ENCODE data around the gene MAP3K19. TPM values are rescaled to one million over a fixed set of nuclear protein-coding genes. Genes with fewer than 3 reads are reported as not detected.

Gene MAP3K19
- total RNA-seq, 4 donors from 2014 or later = not detected

DNA sequence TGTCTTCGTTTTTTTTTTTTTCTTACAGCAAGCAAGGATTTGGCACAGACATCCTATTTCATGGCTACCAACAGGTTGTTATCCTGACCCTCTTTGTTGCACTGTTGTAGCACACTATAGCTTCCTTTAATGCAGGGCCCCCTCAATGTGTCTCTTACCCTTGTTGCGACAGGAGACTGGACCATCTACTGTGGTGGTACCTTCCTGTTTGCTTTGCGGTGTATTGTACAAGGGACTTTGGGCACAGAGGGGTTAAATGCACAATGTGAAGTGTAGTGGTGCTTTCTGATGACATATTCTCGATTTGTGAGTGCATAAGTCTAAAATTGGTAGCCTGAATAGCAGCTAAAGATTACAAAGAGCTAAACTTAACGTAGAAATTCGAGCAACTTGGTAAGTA is 101.2 kb downstream of the MAP3K19 start:
- no peak for DNase-seq (ENCODE audit: low spot score in 2 of 2)
- H3K36me3 ChIP-seq = peaks cover 72% of the 10 kb centered on the region
- TF ChIP-seq EP300 (IDR thresholded peaks at IDR 0.05) = no peak
- no peak for TF ChIP-seq POLR2A (IDR thresholded peaks at IDR 0.05)
- no peak for TF ChIP-seq POLR2AphosphoS5 (IDR thresholded peaks at IDR 0.05)
- TF ChIP-seq, protein P1, sequence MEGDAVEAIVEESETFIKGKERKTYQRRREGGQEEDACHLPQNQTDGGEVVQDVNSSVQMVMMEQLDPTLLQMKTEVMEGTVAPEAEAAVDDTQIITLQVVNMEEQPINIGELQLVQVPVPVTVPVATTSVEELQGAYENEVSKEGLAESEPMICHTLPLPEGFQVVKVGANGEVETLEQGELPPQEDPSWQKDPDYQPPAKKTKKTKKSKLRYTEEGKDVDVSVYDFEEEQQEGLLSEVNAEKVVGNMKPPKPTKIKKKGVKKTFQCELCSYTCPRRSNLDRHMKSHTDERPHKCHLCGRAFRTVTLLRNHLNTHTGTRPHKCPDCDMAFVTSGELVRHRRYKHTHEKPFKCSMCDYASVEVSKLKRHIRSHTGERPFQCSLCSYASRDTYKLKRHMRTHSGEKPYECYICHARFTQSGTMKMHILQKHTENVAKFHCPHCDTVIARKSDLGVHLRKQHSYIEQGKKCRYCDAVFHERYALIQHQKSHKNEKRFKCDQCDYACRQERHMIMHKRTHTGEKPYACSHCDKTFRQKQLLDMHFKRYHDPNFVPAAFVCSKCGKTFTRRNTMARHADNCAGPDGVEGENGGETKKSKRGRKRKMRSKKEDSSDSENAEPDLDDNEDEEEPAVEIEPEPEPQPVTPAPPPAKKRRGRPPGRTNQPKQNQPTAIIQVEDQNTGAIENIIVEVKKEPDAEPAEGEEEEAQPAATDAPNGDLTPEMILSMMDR (IDR thresholded peaks at IDR 0.05) = no peak
- no peaks in the 10 kb centered on the region for H3K27me3 ChIP-seq
- no peak overlapping the region for H3K27ac ChIP-seq
- 85% methylated on average over 6 of the region's 6 CpGs for WGBS
- H3K4me3 ChIP-seq = no peak overlapping the region
- no peaks in the 10 kb centered on the region for H3K9me3 ChIP-seq
- no peaks in the 10 kb centered on the region for H3K4me1 ChIP-seq

DNA sequence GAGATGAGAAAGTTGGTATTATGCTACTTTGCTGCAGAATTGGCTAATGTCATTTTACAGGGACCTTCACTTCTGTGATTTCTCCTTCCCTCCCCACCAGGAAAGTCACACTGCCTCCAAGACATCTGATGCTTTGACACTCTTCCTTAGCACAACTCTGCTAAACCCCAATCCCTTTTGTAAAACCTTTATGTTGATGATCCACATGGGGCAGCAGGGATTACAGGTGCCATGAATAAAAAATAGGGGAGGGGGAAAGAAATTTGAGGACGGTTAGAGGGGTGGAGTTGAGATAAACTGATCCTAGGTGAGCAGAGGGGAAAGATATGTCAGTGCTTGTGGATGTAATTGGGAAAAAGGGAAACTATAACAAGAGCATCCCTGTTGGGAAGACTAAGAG is 102.3 kb downstream of the MAP3K19 start:
- Histone ChIP-seq H3K9me3 (no peaks in the 10 kb centered on the region), H3K27ac (no peak overlapping the region), H3K36me3 (peaks cover 76% of the 10 kb centered on the region), H3K27me3 (no peaks in the 10 kb centered on the region), H3K4me3 (no peak overlapping the region), H3K4me1 (no peaks in the 10 kb centered on the region)
- TF ChIP-seq, protein P1 (IDR thresholded peaks at IDR 0.05) = no peak
- no peak for TF ChIP-seq POLR2AphosphoS5 (IDR thresholded peaks at IDR 0.05)
- TF ChIP-seq POLR2A (IDR thresholded peaks at IDR 0.05) = no peak
- TF ChIP-seq EP300 (IDR thresholded peaks at IDR 0.05) = no peak
- 89% methylated on average over 1 of the region's 1 CpG for WGBS
- no peak for DNase-seq (ENCODE audit: low spot score in 2 of 2)

DNA sequence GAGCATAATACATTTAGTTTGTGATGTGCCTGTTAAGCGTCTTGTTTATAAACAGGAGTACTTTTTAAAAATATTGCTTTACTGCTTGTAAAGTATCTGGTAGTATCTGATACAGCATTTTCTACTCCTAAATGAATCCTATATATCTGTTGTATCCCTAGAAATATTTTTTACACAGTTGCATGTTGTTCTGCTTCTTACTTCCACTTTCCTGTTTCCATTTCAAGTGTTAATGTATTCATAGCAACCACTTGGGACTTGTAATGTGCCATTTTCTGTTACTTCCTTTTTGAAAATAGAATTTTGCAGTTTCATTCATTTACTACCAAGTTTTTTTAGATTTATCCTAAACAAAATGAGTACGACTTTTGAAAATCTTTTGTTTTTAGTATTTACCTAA is 103.7 kb downstream of the MAP3K19 start:
- TF ChIP-seq, protein P1 (IDR thresholded peaks at IDR 0.05) = no peak
- TF ChIP-seq POLR2AphosphoS5 (IDR thresholded peaks at IDR 0.05) (no peak), POLR2A (IDR thresholded peaks at IDR 0.05) (no peak), EP300 (IDR thresholded peaks at IDR 0.05) (no peak)
- H3K4me3 ChIP-seq = no peak overlapping the region
- no peaks in the 10 kb centered on the region for H3K4me1 ChIP-seq
- H3K27me3 ChIP-seq = no peaks in the 10 kb centered on the region
- no peak for DNase-seq (ENCODE audit: low spot score in 2 of 2)
- H3K9me3 ChIP-seq = no peaks in the 10 kb centered on the region
- H3K27ac ChIP-seq = no peak overlapping the region
- WGBS = 87% methylated on average over 2 of the region's 2 CpGs
- peaks cover 73% of the 10 kb centered on the region for H3K36me3 ChIP-seq

DNA sequence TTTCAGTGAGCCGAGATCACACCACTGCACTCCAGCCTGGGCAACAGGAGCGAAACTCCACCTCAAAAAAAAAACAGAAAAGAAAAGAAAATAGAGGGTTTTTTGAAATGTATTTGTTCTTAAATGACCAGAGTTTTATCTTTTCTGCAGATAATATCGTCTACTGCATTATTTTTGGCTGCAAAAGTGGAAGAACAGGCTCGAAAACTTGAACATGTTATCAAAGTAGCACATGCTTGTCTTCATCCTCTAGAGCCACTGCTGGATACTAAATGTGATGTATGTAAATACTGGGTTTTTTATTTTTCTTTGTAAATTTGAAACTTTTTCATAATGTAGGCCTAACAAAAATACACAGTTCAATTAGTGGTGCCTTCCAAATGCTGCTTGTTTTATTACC is 110.6 kb downstream of the MAP3K19 start:
- no peaks in the 10 kb centered on the region for H3K27me3 ChIP-seq
- 49% methylated on average over 4 of the region's 4 CpGs for WGBS
- H3K4me1 ChIP-seq = peaks cover 36% of the 10 kb centered on the region
- H3K9me3 ChIP-seq = no peaks in the 10 kb centered on the region
- H3K36me3 ChIP-seq = peaks cover 37% of the 10 kb centered on the region
- H3K27ac ChIP-seq = no peak overlapping the region
- TF ChIP-seq, protein P1 (IDR thresholded peaks at IDR 0.05) = no peak
- TF ChIP-seq POLR2AphosphoS5 (IDR thresholded peaks at IDR 0.05) (no peak), POLR2A (IDR thresholded peaks at IDR 0.05) (no peak), EP300 (IDR thresholded peaks at IDR 0.05) (no peak)
- no peak overlapping the region for H3K4me3 ChIP-seq
- no peak for DNase-seq (ENCODE audit: low spot score in 2 of 2)

DNA sequence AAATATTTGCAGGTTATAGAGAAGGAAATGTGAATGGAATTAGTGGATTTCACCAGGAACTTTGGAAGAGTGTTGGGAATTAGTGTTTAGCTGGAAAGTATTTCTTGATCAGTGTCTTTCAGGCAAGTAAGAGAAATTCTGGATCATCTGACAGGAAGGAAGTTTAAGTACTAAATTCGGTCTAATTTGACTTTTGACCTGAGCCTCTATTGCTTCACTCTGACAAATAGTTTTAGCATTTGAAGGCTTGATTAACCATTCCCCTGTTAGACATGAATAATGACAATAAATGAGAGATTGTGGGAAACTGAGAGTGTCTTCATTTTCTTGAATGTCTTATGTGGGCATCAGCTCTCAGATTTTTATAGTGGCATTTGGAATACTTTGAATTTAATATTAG is 112.6 kb downstream of the MAP3K19 start:
- H3K27me3 ChIP-seq = no peaks in the 10 kb centered on the region
- 30% methylated on average over 1 of the region's 1 CpG for WGBS
- peaks cover 19% of the 10 kb centered on the region for H3K36me3 ChIP-seq
- no peak for DNase-seq (ENCODE audit: low spot score in 2 of 2)
- no peak overlapping the region for H3K4me3 ChIP-seq
- H3K27ac ChIP-seq = no peak overlapping the region
- TF ChIP-seq POLR2AphosphoS5 (IDR thresholded peaks at IDR 0.05) (no peak), EP300 (IDR thresholded peaks at IDR 0.05) (no peak), POLR2A (IDR thresholded peaks at IDR 0.05) (no peak)
- TF ChIP-seq, protein P1 (IDR thresholded peaks at IDR 0.05) = no peak
- no peaks in the 10 kb centered on the region for H3K9me3 ChIP-seq
- peaks cover 36% of the 10 kb centered on the region for H3K4me1 ChIP-seq
